ENCODE data around the gene DCAF6.
A peak's percentile ranks its signal among the peaks of the same experiment; 100 is the strongest.
"Not testable (repeated sequence)": the region's sequence is repeated elsewhere in the genome, so short reads cannot be mapped to it uniquely, and the experiment has no call there.

Gene DCAF6, protein sequence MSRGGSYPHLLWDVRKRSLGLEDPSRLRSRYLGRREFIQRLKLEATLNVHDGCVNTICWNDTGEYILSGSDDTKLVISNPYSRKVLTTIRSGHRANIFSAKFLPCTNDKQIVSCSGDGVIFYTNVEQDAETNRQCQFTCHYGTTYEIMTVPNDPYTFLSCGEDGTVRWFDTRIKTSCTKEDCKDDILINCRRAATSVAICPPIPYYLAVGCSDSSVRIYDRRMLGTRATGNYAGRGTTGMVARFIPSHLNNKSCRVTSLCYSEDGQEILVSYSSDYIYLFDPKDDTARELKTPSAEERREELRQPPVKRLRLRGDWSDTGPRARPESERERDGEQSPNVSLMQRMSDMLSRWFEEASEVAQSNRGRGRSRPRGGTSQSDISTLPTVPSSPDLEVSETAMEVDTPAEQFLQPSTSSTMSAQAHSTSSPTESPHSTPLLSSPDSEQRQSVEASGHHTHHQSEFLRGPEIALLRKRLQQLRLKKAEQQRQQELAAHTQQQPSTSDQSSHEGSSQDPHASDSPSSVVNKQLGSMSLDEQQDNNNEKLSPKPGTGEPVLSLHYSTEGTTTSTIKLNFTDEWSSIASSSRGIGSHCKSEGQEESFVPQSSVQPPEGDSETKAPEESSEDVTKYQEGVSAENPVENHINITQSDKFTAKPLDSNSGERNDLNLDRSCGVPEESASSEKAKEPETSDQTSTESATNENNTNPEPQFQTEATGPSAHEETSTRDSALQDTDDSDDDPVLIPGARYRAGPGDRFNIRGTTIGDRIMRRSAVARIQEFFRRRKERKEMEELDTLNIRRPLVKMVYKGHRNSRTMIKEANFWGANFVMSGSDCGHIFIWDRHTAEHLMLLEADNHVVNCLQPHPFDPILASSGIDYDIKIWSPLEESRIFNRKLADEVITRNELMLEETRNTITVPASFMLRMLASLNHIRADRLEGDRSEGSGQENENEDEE

DNA sequence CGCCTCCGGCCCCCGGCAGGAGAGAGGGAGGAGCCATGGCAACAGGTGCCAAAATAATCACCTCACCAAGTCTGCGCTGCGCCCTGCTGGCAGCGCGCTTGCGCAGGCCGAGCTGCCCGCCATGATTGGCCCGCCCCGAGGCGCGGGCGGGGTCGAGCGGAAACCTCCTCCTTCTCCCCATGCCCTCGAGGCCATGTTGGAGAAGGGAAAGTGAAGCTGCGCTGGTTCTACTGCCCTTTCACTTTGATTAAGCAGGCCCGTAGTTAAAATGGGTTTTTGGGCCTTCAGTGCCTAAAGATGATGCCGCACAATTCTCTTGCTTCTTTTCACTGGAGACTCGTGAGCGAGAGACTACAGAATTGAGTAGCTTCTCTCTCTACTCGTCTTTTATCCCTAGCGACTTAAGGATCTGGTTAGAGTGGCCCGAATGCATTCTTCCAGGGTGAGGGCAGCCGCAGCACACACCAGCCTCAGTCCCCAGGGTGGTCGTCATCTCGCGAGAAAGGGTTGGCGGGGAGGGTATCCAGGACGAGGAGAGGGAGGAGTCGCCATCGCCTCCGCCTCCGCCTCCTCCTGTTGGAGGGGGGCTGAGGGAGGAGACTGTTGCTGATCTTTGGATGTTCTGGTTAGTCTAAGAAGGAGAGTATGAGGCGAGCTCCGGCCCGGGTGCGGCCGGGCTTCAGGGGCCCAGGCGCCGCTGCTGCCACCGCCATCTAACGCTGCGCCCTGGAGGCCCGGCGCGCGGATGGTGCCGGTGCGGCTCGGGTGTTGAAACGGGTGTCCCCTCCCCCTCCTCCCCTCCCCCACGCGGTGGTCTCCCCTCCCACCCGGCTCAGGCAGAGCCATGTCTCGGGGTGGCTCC lies at the start of gene DCAF6:
Gene DCAF6, plus strand, starts transcription at position 616 of the 862 bp plus-strand sequence. Its CDS starts 229 bp downstream, at position 845.
- DNase-seq (ENCODE audit: low read depth) = peak; percentile 99

DNA sequence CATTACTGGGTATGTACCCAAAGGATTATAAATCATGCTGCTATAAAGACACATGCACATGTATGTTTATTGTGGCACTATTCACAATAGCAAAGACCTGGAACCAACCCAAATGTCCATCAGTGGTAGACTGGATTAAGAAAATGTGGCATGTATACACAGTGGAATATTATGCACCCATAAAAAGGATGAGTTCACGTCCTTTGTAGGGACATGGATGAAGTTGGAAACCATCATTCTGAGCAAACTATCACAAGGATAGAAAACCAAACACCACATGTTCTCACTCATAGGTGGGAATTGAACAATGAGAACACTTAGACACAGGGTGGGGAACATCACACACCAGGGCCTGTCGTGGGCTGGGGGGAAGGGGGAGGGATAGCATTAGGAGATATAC lies 49.3 kb upstream of the DCAF6 start:
- not testable (repeated sequence) for DNase-seq (ENCODE audit: low read depth)

DNA sequence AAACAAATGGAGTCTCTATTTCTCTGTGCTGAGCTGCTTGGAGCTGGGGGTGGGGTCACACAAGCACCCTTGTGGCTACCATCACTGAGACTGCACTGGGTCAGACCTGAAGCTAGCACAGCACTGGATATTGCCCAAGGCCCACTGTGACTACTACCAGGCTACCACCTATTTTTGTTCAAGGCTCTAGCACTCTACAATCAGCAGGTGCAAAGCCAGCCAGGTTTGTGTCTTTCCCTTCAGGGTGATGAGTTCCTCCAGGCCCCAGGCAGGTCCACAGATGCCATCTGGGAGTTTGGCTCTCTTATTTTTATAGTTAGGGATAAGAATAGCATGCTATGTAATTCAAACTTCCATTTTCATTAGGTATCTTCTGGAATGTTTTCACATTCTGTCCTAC lies 46.1 kb upstream of the DCAF6 start:
- DNase-seq (ENCODE audit: low read depth) = no peak

DNA sequence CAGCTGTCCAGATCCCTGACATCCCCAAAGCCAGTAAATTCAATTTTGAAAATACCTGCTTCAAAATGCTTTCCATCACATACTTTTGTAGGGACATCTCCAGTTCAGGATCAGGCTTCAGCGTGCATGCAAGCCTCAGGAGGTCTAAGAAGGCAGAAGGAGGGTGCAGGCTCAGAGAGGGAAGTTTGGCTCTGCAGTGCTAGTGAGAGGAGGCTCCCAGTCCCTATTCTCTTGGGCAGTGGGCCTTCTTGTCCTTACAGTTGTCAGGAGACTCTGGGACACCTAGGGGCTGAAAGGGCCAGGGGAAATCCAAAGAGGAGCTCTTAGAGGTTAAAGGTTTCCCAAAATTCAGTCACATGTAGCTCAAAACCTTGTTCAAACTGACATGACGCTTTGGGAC lies 42.7 kb upstream of the DCAF6 start:
- no peak for DNase-seq (ENCODE audit: low read depth)

DNA sequence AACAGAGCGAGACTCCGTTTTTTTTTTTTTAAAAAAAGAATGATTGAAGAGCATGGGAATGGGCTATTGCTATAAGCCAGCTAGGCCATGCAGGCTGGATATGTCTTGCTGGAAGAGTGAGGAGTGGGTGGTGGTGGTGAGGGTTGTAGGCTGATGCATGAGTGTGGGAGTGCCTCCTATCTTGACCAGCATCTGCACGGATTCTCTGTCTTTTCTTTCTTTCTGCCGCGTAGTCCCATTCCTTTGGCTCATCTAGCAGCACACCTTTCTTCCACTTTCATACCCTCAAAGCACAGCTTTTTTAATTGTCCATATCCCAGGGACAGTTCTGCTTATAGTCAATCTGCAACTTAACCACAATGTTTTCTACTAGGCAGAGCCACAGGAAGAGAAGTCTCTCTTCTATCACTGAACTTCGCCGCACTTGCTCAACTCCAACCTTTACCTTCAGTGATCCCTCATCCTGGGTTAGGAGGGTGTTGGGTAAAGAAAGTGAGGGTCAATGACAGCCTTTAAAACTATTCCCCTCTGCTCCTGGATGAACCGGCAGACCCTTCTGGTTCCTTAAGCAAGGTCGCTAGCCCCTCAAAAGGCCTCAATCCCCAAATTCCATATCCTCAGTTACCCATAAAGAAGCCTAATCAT lies 37.8 kb upstream of the DCAF6 start:
- no peak for DNase-seq (ENCODE audit: low read depth)

DNA sequence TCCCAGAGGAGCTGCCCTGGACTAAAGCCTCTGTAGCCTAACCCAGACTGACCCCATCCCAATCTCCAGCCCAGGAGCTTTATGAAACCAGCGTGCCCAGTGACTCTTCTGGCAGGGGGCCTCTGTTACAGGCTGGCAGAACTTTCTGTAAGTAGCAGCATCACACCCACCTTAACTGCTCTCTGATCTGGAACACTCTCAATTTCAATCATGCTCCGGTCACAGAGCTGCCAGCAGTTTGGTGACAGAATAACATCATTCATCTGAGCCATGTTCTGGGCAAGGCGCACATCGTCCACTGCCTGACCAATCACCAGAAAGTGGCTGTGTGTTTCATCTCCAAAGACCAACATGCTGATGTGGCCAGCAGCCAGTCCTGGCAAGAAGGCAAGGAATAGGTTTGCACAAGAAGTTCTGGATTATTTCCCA lies 37.2 kb upstream of the DCAF6 start:
- DNase-seq (ENCODE audit: low read depth) = peak; percentile 14

DNA sequence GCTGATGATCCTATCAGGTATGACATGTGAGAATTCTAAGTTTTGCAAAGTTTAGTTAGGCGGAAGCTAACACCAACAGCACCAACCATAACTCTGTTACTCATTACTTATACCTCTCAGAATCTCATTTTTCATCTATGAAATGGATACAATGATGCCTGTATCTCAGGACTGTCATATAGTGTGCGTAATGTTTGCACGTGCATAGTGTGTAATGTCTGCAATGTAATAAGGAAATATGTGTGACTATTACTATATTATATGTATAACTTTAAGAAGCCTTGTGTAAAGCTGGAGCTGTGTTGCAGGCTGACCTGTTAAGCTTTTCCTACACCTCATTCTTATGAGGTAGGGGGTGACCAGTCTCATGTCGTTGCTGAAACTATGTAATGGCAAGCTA lies 35.6 kb upstream of the DCAF6 start:
- no peak for DNase-seq (ENCODE audit: low read depth)

DNA sequence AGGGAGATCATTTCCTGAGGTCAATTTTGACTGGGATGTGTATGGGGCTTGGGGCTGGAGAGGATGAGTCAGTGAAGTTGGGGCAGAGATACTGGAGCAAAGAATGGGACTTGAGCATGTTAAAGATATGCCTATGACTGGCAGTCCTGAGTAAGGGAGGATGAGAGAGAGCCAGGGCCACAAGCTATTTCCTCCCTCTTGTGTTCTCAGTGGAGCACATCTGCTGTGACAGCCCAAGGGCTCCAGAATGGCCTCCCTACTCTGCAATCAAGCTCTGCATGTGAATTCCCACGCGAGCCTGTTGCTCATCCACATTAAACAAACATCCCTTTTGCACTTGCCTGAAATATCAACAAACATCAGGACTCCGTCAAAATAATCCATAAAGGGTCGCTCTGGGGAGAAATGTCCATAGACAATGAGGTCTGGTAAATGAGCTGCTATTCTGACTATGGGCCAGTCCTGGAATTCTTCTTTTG lies 31.8 kb upstream of the DCAF6 start:
- peak; percentile 96 for DNase-seq (ENCODE audit: low read depth)

DNA sequence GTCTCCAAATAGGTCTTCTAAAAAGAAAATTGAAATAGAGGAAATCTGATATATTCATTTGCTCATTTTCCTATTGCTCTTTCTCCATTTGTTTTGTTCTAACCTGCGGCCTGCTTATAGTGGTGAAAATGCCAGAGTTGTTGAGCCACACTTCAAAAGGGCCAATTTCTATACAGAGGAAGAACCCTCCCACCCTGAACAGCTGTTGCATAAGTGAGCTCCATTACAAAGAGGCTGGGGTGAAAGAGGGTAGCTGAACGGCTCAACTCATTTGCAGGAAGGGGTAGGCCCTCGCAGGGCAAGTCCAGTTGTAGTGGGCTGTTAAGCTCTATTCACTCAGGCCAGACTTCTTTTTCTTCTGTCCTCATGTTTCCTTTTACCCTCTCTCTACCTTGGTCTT lies 31.3 kb upstream of the DCAF6 start:
- no peak for DNase-seq (ENCODE audit: low read depth)

DNA sequence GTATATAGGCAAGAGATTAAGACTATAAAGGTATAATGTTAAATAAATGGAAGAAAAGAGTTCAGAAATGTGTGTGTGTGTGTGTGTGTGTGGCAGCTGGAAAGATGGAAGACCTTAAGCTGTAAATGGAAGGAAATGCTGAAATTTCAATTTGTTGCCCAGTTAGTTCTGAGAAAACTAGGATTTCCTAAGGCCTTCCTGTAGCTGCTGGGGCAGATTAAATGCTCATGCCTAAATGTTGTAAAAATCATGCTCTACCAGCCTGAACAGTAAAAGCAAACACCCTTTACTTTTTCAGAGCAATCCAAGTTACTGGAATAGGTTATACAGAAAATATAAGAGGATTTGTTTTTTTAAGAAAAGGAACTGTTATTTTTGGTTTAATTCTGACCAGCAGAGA lies 30.8 kb upstream of the DCAF6 start:
- no peak for DNase-seq (ENCODE audit: low read depth)

DNA sequence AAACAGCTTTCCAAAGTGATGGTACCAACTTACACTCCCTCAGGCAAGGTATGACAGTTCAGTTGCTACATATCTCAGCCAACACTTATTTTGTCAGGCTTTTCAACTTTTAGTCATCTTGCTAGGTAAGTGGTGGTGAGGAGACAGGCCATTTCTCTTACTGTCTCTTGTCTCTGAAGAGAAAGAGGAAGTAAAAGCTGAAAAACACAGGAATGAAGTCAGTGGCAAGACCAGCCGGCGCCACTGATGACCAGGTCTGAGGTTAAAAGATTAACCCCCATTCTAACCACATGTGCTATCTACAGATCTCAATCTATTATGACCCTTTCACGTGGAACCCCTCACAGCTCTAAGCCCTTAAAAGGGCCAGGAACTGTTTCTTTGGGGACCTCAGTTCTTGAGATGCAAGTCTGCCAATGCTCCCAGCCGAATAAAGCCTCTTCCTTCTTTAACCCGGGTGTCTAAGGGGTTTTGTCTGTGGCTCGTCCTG lies 26.7 kb upstream of the DCAF6 start:
- no peak for DNase-seq (ENCODE audit: low read depth)

DNA sequence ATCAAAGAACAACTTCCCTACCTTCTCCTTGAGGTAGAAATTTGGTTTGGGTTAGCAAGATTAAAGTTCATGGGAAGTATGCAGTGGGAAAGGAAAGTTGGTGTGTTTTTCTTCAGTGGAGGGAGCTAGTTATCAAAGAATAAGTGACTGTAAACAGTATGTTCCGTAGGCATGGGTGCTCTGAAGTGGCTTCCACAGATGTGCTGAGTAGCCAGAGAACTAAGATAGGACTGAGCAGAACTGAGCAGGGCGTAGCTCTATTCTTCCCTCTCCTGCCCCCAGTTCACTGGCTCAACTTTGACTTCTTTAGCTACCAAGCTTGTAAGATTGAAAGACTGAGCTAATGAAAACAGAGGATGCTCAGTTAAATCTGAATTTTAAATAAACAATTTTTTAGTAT lies 26.0 kb upstream of the DCAF6 start:
- DNase-seq (ENCODE audit: low read depth) = no peak

DNA sequence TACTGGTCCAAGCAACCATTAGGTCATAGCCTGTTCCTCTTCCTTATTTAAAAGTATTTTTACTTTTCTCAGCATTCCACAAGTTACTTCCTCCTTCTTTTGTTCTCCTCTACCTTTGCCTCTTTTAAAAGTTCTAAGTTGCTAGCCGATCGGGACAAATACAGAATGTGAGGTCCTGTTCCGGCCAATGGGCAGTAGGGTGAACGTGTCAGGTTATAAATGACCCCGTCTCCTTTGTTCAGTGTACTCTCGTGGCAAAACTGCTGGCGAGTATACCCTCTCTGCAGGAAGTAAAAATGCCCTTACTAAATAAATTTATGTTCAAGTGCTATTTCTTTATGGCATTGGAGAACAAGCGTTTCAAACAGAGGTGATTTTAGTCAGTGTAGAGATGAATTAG lies 25.1 kb upstream of the DCAF6 start:
- DNase-seq (ENCODE audit: low read depth) = no peak

DNA sequence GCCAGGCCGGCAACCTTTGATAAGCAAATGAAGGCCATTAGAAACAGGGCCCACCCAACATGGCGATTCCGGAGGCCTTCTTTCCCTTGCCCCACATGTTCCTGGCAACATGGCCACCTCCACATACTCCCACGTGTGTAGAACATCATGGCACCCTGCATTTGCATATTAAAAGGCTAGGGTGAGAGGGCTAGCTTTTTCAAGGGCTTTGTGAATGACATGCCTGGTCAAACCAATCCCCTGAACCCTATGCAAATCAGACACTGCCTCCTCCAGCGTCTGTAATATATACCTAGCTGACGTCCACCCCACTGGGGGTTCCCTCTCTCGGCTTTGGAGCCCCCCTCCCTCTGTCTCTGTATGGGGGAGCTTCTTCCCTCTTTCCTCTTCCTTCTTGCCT lies 24.2 kb upstream of the DCAF6 start:
- DNase-seq (ENCODE audit: low read depth) = no peak

DNA sequence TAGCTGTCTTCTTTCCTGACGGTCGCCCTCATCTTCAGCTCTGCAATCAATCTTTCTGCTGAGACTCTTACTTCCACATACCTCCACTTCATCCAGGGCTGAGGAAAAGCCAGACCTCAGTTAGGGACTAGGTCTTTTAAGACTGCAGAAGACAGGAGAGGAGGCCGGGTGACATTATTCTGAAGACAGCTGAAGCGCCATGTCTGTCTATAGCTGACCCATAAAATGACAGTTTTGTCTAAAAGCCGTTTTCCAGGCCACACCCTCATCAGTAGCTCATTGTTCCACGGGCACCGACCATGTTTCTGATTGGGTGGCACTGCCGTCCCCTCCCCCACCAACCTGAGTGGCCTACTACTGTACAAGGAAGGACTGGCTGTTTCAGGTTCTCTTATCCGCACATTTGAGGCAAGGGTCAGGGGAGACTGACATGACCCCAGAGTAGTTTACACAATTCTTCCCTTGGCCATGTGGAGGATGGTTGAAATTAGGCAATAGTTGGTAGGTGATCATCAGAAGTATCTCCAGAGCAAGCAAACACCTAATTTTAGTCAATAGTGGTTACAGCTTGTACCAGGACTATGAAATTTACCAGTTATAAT lies 22.5 kb upstream of the DCAF6 start, which contains the start of gene ADCY10:
Gene ADCY10, minus strand, starts transcription at position 240 of the 602 bp plus-strand sequence. CDS start 8,994 bp downstream, outside the sequence.
- no peak for DNase-seq (ENCODE audit: low read depth)

DNA sequence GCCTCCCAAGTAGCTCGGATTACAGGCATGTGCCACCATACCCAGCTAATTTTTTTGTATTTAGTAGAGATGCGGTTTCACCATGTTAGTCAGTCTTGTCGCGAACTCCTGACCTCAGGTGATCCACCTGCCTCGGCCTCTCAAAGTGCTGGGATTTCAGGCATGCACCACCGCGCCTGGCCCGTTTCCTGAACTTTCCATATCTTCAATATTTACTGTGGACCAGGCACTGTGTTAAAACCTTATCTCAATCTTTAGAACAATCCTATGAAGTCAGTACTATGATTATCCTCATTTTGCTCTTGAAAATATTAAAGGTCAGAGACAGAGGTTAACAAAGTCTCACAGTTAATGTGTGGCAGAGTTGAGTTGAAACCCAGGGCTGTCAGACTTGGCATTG lies 20.9 kb upstream of the DCAF6 start:
- no peak for DNase-seq (ENCODE audit: low read depth)

DNA sequence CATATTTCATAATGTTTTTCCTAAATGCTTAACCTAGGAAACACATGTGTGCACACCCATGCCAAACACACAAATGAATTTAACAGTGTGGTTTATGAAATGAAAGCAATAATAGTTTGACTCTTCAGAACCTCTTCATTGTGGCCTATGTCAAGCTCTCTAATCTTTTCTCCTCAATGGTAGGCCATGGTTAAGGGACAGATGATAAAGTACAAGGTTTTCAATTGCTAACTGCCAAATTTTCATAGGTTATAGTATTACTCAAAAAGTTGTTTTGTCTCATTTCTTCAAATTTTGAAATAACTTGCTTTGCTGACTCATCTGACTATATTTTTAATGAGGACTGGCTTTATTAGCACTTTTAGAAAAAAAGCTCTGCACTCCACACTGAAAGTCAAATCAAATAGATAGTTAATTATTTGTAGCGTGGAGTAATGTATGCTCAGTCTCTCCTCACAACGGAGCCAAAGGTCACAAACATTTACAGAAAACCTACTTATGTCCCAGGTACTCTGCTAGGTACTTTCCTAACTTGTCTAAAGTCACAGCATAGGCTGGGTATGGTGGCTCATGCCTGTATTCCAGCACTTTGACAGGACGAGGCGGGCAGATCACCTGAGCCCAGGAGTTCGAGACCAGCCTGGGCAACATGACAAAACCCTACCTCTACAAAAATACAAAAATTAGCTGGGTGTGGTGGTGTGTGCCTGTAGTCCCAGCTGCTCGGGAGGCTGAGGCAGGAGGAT lies 19.5 kb upstream of the DCAF6 start:
- DNase-seq (ENCODE audit: low read depth) = no peak

DNA sequence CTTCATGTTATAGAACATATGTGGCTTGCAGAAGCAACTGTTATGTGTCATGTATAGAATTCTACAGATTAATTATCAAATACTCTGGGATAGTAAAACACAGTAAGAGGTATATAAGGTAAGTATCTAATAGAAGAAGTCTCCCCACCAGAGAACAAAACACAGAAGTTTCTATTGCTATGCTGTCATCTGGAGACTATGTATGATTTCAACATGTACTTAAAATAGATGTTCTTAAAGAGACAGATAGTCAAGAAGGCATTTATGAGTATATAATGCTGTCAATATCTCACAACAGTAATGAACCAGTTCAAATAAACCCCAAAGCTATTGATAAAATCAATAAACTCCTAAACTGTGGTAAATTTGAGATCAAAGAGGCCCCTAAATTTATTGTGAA lies 14.5 kb upstream of the DCAF6 start:
- DNase-seq (ENCODE audit: low read depth) = peak; percentile 54

DNA sequence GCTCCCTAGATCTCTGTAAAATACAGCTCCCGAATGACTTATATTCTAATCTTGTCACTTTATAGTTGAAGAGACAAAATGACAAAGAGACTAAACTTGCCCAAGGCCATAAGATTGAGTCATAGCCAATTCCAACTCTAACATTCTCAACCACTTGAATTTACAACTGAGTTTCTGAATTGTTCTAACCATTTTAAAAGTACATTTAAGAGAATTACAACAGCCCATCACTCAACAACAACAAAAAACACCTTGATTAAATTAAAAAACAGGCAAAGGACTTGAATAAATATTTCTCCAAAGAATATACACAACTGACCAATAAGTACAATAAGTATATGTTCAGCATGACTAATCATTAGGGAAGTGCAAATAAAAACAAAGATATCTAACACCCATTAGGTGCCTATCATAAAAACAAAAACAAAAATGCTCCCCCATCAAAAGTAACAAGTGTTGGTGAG lies 13.8 kb upstream of the DCAF6 start:
- DNase-seq (ENCODE audit: low read depth) = peak; percentile 66

Data from EH (cell line).